ENCODE results near the gene PPP2R2B.

Gene PPP2R2B

DNA sequence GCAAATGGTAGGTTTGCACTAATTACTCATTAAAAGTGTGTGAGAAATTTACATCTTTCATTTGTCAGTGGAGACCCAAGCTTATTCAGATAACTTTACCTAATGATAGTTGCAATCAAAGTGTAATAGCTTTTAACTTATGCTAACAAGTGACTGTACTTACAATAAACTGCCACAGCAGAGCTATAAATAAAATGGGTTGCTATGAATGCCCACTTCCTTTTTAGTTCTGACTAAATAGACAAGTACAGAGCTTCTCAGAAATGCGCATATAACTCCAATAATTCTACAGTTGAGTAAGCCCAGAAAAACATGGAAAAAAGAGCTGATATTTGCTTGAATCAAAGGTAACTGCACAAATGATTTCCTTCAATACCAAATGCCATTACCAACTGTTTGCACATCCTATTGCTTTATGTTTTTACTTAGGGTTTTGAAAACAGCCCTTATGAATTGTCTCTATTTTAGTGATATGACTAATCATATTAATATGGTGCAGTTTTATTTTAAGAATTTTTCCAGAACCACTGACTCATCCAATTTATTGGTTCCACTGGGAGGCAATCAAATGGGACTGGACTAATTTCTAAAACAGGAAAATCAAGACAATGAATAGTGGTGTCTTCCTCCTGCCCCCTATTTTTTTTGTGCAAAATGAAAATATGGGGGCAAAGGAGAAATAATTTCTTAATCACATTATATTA is 84.1 kb downstream of the PPP2R2B start:
- no peak overlapping the region for H3K4me3 ChIP-seq (ENCODE audit: low read depth, low read length)
- DNase-seq (ENCODE audit: low read depth): no peak

DNA sequence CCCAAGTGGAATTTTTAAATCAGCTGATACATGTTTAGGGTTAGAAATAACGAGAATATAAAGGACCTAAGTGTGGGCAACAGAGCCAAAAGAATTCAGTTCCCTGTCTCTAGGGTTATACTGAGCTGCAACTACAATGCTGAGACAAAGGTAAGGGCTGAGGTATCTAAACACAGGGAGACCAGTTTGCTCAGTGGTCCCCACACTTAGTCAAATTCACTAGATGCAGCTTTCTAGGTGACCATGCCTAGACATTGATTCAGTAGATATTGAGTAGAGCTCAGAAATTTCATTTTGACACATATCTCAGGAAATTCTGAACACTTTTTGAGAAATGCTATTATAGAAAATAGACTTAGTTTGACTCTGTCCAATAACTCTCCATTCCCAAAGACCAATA is 84.8 kb downstream of the PPP2R2B start:
- no peak for DNase-seq (ENCODE audit: low read depth)
- no peak overlapping the region for H3K4me3 ChIP-seq (ENCODE audit: low read depth, low read length)

DNA sequence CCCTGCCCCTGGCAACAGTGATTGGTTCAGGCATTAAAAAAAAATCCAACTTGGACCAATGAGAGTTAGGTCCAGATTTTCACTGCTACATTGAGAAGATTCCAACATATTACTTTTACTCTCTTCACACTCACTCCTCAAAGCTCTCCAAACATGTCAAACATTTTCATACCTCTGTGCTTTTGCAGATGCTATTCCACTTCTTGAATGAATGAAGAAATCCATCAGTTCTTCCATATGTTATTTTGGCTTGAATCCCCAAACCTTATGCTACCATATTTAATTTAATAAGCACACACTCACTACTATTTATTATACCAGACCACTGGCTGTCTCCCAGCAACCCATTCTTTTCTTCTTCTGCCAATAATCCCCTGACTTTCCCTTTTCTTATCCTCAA is 87.1 kb downstream of the PPP2R2B start:
- no peak for DNase-seq (ENCODE audit: low read depth)

DNA sequence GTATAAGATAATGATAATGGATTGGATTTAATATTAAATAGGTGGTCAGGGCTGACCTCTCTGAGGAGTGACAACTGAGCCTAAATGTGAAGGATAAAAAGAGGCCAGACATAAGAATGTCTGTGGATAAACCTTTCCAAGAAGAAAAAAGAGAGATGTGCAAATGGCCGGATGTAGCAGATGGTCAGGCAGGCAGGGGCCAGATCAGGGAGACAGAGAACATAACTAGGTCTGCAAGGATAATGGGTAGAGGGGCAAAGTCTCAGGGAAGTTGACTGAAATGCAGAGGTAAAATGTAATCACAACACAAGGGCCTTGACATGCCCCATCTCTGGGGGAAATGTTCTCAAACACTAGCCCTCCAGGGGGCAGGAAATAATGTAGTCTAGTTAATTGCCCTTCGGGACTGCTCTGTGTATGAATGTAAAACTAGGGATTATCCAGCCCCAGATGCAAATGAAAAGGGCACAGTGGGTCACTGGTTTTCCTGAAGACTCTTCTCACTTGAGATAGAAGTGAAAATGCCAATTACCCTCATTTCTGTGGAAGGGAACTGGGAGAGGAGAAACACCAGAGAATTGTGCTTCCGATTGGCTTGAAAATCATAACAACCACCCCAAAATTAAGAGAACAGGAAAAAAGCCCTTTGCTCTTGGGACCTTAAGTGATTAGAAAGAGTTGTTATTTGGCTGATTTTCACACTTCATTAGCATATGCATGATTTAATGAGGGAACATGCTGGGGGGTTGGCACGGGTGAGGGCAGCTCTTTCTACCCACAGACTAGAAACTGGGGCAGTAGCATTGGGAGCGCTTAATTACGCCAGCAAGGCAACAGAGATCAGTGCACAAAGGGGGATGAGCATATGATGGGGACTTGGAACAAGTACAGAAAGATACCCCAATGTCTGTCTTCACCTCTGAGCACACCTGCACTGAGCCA is 88.6 kb downstream of the PPP2R2B start:
- H3K4me3 ChIP-seq (ENCODE audit: low read depth, low read length): no peak overlapping the region

More for the DNA sequence above, 87.1 kb downstream of the PPP2R2B start:
- no peak overlapping the region for H3K4me3 ChIP-seq (ENCODE audit: low read depth, low read length)

DNA sequence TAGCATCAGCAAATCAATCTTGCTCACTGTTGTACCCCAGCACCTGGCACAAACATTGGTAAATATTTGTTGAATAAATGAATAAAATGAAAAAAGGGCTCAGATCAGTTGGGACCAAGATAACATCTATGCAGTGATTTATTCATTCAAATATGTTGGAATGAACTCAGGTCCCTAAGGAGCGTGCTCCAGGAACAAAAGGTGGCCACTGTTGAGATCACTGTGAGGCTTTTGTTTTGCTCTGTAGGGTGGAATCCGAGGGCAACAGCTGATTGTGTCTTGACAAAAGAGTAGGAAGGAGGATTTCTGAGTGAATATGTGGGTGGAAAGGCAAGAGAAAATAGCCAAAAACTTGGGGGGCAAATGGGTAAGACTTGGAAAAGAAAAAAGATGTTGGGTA is 89.7 kb downstream of the PPP2R2B start:
- no peak for DNase-seq (ENCODE audit: low read depth)
- H3K4me3 ChIP-seq (ENCODE audit: low read depth, low read length): no peak overlapping the region

More for the DNA sequence above, 88.6 kb downstream of the PPP2R2B start:
- DNase-seq (ENCODE audit: low read depth): no peak

DNA sequence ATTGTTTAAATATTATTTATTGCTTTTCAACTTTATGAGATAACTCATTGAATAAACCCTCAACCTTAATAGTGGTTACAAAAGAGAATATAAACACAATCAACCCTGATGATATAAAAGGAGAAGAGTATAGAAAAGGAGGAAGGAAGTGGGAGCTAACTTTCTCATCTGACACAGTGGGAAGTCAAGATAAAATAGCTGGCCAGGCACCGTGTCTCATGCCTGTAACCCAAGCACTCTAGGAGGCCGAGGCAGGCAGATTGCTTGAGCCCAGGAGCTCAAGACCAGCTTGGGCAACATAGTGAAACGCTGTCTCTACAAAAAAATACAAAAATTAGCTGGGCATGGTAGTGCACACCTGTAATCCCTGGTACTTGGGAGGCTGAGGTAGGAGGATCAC is 93.5 kb downstream of the PPP2R2B start:
- H3K4me3 ChIP-seq (ENCODE audit: low read depth, low read length): no peak overlapping the region
- no peak for DNase-seq (ENCODE audit: low read depth)

DNA sequence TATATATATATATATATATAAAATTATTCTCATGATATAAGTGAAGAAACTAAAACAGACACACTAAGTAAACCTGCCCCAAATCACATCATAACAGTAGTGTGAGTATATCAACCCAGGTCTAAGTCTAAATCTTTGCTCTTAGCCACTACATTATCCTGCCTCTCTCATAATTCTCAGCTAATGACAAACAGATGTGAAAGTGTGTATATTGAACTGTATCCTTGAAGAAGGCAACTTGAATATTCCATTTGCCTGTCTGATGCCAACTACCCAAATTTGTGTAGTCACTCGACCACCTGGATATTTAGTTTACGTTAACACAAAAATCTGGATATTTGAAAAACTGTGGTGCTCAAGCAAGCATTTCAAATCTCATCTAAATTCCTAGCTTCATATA is 97.4 kb downstream of the PPP2R2B start:
- DNase-seq (ENCODE audit: low read depth): no peak
- H3K4me3 ChIP-seq (ENCODE audit: low read depth, low read length): no peak overlapping the region

DNA sequence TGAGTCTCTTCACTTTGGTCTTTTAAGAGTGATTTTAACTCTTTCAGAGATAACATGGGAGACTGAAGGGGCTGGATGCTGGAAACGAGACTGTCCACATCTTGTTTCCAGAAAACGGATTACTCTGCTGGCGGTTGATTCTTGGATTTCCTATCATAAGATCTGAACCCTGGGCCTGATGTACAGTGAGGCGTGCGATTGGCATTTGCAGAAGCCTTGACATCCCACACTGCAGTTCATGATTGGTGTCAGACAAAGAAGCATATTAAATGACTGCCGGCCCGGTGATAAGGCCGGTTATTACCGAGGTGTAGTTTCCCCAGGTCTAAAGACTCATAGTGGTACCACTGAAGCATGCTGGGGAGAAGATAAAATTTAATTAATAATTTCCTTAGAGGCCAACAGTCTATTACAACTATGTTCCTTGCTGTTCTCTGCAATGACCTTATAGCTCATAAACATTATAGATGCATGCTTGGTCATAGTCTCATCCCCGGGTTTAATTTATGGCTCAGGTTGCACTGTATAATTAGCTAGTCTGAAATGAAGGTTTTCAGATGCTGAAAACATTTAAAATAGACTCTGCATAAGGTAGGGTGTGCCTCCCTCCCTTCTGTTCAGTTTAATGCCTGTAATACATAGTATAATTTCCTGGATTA is 99.2 kb downstream of the PPP2R2B start:
- no peak overlapping the region for H3K4me3 ChIP-seq (ENCODE audit: low read depth, low read length)
- no peak for DNase-seq (ENCODE audit: low read depth)

DNA sequence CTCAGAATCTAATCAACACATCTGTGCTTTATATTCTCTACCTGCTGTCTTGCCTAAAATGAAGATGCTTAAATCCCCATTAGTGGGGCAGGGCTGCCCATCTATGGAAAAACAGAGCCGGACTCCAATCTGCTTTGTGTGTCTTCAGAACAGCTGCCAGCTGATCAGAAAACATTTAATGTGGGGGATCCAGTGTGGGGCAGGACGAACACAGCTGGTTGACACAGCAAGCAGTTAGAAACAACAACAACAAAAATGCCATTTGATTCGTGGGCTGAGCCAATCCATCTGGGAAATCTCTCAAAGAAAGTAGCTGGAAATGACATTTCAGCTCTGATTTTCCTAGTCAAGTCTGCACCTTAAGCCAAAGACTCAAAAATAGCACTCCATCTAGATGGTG is 99.8 kb downstream of the PPP2R2B start:
- DNase-seq (ENCODE audit: low read depth): no peak
- no peak overlapping the region for H3K4me3 ChIP-seq (ENCODE audit: low read depth, low read length)

DNA sequence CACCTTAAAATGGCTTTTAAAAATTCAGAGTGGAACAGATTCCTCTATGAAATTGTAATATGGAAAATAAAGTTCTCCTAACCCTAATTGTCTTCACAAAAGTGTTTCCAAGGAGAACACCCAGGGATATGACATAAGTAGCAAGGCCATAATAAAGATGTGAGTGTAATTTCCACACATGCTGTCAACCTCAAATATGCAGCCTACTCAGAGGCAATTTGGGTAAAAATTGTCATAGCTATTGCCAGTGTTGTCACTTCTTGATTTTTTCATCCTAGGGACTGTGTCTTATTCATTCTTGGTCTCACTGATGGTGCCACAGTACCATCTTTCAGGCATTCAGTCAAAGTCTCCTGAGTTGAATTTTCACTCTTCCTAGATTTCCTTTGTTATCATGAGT is 100.3 kb downstream of the PPP2R2B start:
- no peak overlapping the region for H3K4me3 ChIP-seq (ENCODE audit: low read depth, low read length)
- no peak for DNase-seq (ENCODE audit: low read depth)

DNA sequence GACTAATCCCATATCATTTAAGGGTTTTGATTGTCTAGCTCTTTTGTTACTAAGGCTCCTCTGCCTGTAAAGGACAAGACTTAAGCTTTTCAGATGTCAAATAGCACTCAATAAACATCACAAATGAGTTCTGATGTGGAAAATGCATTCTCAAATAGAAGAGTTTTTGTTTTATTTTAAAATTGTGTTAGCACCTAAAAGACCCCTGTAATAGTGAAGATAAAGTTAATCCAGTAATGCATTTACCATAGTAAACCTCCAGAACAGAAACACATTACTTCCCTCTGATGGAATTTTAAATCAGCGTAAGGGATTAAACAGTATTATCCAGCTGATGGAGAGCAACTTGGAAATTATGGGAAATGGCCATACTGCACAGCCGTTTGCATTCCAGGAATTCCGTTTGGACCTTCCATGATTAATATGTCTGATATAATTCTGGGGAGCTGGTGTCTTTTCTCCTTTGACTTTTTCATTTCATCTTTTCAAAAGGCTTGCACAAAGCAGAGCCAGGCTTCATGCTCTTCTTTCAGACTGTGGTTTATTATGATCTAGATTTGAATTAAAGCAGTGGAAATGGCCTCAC is 105.6 kb downstream of the PPP2R2B start:
- DNase-seq (ENCODE audit: low read depth): no peak
- H3K4me3 ChIP-seq (ENCODE audit: low read depth, low read length): no peak overlapping the region

DNA sequence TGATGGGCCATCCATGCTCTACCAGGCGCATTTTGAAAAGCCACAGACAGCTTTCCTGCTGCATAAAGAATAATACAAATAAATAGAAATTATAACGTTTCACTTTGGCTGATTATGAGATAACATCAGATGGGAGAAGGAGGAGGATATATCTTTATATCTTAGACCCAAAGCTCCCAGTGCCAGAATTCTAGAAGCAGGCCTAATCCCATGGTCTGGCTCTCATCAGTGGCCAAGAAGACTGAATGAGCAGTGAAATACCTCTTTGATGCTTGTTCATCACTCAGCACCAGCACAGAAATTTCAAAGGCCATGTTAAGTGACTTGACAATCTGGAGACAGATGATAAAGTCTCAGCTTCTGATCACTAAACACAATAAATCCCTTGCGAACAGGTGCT is 107.6 kb downstream of the PPP2R2B start:
- no peak overlapping the region for H3K4me3 ChIP-seq (ENCODE audit: low read depth, low read length)
- no peak for DNase-seq (ENCODE audit: low read depth)

DNA sequence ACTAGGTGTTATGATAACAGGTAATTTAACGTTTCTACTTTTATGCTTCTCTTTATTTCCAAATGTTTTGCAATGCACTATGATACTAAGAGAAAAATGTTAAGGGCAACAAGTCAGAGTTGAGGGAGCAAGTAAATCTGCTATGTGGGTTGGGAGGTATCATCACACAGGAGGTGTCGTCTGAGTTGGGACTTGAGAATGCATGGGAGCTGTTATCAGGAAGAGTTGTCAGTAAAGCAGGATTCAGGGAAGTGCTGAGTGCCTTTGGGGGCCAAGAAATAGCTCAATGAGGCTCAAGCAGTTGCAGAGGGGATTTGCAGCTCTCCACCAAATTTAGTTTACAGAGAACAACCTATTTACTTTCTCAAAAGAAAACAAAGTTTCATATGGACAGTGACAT is 108.0 kb downstream of the PPP2R2B start:
- no peak for DNase-seq (ENCODE audit: low read depth)
- no peak overlapping the region for H3K4me3 ChIP-seq (ENCODE audit: low read depth, low read length)

DNA sequence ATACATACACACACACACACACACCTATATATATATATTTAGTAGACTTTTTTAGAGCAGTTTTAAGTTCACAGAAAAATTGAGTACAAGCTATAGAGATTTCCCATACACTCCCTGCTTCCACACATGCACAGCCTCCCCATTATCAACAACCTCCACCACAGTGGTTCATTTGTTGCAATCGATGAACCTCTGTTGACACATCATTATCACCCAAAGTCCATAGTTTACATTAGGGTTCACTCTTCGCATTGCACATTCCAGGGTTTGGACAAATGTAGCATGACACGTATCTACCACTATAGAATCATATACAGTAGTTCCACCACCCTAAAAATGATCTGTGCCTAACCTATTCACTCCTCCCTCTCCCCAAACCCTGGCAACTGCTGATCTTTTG is 111.0 kb downstream of the PPP2R2B start:
- DNase-seq (ENCODE audit: low read depth): no peak
- H3K4me3 ChIP-seq (ENCODE audit: low read depth, low read length): no peak overlapping the region

DNA sequence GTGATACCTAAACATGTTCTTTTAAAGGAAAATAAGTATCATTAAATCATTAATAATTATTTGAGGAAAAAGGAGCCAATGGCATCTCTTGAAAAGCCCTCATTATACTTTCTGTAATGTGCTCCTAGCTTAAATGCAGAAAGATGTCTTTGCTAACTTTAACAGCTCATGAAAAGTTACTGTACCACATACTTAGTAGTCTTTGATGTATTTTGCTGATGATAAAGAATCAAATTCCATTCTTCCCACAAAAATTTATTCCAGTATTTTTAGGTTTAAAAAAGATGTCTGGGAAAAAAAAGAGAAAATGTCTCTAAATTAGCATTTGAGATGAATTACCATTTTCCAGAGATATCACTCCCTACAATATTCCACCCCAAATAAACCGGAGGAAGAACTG is 112.5 kb downstream of the PPP2R2B start:
- no peak overlapping the region for H3K4me3 ChIP-seq (ENCODE audit: low read depth, low read length)
- DNase-seq (ENCODE audit: low read depth): no peak

DNA sequence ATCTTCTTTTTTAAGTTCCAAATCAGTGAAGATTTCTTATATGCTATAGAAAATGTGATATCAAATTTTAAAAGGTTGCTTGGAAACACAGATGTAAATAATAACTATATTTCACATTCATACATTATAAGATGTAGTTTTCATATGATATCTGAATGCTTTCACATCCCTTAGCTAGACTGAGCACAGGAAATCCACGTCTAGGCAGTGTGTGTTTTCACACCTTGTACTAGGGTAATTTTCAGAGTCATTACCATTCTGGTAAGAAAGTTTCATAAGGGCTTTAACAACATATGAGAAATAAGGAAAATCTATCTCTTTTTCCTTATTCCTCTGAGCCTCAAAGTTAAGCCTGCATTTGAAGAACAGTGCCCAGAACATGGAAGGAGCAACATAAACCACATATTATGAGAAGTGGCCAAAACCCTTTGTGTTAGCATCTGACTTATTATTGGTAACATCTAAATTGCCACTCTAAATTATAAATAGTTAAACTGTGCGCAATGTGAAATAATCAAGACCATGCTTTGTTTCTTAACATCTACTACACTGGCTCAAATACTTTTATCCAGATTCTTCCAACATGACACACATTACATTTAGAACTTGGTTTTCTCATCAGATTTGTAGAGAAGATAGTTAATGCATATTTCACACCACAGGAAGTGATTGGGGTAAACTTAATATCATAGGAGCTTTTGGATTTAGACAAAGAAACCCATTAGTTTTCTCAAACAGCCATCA is 113.3 kb downstream of the PPP2R2B start:
- DNase-seq (ENCODE audit: low read depth): no peak

DNA sequence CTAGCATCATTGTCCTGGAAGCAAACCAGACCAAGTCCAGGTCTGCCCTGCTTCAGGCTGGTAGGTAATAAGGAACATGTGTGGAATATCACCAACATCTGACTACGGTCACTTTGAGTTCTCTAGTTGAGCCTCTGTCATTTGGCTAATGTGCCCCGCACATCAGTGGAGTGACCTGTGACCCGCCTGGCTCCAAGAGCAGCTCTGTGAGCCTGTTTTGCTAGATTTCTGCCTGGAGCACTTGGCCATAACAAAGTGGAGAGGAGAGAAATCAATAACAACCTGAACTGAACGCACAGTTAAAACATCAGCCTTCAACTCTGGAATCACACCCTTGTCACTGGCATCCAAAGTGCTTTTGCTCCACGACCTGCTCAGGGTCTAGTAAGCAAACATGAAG is 115.7 kb downstream of the PPP2R2B start:
- DNase-seq (ENCODE audit: low read depth): no peak
- H3K4me3 ChIP-seq (ENCODE audit: low read depth, low read length): no peak overlapping the region

More for the DNA sequence above, 113.3 kb downstream of the PPP2R2B start:
- H3K4me3 ChIP-seq (ENCODE audit: low read depth, low read length): no peak overlapping the region

DNA sequence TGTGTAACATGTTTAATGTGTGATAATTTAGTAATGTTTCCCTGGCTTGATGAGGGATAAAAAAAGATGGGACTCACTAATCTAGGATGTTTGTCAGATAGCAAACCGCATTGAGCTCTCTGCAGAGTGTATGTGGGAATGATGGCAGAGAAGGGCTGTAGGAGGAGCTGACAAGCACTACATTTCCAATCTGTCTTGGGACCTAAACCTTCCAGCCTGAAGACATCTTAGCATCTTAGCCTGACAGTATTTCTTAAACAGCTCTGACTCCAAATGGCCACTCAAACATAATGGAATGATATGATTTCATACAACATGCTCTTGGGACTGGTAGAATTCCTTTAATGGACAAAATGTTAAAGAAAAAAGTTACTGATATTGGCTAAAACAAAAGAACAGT is 116.7 kb downstream of the PPP2R2B start:
- no peak for DNase-seq (ENCODE audit: low read depth)

DNA sequence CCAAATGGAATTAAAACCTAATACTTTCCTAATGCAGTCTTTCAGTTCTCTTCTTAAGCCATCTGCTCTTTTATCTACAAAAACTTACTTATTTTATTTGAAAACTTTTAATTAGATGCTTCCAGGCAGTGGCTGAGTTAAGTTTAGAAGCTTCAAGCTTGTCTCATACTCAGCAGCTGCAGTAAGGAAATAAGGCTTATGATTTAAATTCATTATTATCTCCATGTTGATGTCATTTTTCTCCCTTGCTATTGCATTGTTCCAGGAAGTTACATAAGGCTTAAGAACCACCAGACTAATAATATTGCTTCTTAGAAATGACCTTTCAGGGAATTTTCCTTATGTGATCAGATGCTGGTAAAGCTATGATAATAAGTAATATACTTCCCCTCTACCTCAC is 119.6 kb downstream of the PPP2R2B start:
- H3K4me3 ChIP-seq (ENCODE audit: low read depth, low read length): no peak overlapping the region
- no peak for DNase-seq (ENCODE audit: low read depth)

More for the DNA sequence above, 116.7 kb downstream of the PPP2R2B start:
- H3K4me3 ChIP-seq (ENCODE audit: low read depth, low read length): no peak overlapping the region

Measured in skeletal muscle cell (primary cell).